Cardiac septum (tissue), 1 donor: ENCODE data around the gene SENP7. TPM values are rescaled to one million over a fixed set of nuclear protein-coding genes. Genes with fewer than 3 reads are reported as not detected.
"Not testable (repeated sequence)": the region's sequence is repeated elsewhere in the genome, so short reads cannot be mapped to it uniquely, and the experiment has no call there.

Experiments used
- DNase-seq: peaks from one replicate; pipeline ENCODE4 v3.0.0-alpha.2; 2020; ENCODE audit warnings: low spot score
- intact Hi-C: fragments of 100-400 bp; cut with DNase I; formaldehyde crosslinking; loops from one replicate; pipeline ENCODE4 v1.14.0; 2022
- total RNA-seq: library from RNA; stranded (reverse); fragmentation: NEBNext Ultra II Directional; extraction: Animal tissue kit (Norgen Biotek cat#: 25700); gene quantifications from one replicate; pipeline ENCODE4 v1.2.1, GENCODE V29; 2021
- donor health status: DM: no; HTN: no; CAD: no.

SENP7 gene
- total RNA-seq, 1 donor from 2014 or later, result 11.0 TPM

GRCh38 chr3:101466465-101467309 lies 46.3 kb downstream of the SENP7 start:
- DNase-seq, result no peak
- intact Hi-C loops, result no loop called here

DNA sequence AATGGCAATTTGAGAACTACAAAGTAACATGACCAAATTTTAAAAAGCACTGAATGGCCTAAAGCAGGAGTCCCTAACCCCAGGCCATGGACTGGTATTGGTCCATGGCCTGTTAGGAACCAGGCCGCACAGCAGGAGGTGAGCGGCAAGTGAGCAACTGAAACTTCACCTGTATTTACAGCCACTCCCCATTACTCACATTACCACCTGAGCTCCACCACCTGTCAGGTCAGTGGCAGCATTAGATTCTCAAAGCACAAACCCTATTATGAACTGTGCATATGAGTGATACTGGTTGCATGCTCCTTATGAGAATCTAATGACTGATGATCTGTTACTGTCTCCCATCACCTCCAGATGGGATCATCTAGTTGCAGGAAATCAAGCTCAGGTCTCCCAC lies 48.8 kb downstream of the SENP7 start:
- no peak for DNase-seq

GRCh38 chr3:101461451-101461850 lies 51.6 kb downstream of the SENP7 start:
- DNase-seq, result no peak
- intact Hi-C loops, result no loop called here

More for the DNA sequence above, 48.8 kb downstream of the SENP7 start:
- intact Hi-C loops, result no loop called here

- no peak for DNase-seq
- intact Hi-C loops, result no loop called here
Observed at GRCh38 chr3:101458387-101458786, 54.6 kb downstream of the SENP7 start.

DNA sequence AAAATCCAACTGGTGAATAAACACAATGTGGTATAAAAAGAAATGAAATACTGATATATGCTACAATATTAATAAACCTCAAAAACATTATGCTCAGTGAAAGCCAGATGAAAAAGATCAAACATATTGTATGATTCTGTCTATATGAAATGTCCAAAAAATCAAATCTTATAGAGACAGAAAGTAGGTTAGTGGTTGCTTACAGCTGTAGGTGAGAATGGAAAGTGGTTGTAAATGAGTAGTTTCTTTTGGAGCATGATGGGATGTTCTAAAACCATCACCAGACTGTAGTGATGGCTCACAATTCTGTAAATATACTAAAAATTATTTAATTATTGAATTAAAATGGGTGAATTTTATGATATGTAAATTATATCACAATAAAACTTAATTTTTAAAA lies 58.4 kb downstream of the SENP7 start:
- intact Hi-C loops, result no loop called here

GRCh38 chr3:101453961-101454360 lies 59.1 kb downstream of the SENP7 start:
- intact Hi-C loops, result no loop called here
- no peak for DNase-seq

More for the DNA sequence above, 58.4 kb downstream of the SENP7 start:
- no peak for DNase-seq

DNA sequence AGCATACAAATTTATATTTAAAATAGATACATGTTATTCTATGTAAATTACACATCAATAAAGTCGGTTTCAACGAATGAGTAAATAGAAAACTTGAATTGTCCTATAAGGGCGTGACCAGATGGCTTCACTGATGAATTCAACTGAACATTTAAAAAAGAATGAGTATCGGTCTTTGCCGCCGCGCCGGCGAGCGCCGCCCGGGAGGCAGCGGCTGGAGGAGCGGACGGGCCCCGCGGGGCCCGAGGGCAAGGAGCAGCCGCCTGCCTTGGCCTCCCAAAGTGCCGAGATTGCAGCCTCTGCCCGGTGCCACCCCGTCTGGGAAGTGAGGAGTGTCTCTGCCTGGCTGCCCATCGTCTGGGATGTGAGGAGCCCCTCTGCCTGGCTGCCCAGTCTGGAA lies 74.4 kb downstream of the SENP7 start:
- DNase-seq, intact Hi-C loops: not testable (repeated sequence)

DNA sequence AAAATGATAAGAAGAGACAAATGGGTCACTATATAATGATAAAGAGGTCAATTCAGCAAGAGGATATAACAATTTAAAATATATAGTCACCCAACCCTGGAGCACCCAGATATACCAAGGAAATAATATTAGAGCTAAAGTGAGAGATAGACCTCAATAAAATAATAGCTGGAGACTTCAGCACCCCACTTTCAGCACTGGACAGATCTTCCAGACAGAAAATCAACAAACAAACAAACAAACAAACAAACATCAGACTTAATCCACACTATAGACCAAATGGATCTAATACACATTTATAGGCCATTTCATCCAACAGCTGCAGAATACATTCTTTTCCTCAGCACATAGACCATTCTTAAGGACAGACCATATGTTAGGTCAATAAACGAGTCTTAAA lies 79.4 kb downstream of the SENP7 start:
- intact Hi-C loops, result no loop called here
- no peak for DNase-seq

DNA sequence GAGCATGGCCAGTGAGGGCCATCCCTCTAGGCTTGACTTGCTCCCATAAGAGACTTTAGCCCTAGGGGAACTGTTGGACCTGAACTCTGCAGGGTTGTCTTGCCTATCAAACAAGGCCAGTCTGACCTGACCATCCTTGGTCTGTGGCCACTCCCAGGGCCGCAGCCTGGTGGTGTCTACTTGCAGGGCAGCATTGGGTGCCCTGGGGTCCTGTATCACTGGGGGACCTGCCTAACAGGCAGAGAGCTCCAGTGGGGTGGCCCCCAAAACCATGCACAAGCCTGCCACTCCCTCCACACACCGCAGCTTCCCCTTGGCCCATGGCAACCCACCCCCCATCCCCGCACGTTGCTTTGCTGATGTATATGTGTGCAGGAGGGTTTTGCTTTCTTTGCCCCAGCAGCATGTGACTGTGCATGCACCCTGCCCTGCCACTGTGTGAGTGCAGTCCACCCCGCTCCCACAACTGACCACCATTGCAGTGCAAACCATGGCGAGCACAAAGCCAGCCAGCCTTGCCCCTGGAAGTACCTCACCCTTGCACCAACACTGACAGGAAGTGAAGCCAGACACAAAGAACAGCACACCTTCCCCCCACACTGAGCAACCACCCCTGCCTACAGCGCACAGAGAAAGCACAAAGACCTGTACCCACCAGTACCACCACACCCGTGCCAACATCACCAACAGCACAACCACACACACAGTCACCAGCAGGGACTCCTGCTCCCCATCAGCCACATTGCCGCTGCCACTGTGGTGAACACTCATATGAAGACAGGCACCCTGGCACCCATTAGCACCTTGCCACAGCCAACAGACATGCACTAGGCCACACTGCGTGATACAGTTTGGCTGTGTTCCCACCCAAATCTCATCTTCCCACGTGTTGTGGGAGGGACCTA lies 88.8 kb downstream of the SENP7 start:
- DNase-seq, result no peak
- intact Hi-C loops, result no loop called here

- intact Hi-C loops, result no loop called here
- no peak for DNase-seq
Observed at GRCh38 chr3:101418851-101419250, 94.2 kb downstream of the SENP7 start.

DNA sequence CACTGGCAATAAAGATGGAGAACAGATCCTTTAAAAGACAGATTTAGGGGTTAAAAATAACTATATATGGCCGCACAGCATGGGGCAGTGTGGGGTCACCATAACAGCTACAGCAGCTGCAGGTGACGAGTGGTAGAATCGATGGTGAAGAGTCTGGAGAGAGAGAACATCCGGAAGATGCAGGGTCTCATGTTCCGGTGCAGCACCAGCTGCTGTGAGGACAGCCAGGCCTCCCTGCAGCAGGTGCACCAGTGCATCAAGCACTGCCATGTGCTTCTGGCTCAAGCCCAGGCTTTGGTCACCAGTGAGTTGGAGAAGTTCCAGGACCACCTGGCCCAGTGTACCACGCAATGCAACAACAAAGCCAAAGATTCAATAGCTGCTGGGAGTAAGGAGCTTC lies 98.9 kb downstream of the SENP7 start:
- DNase-seq, result no peak
- intact Hi-C loops, result no loop called here

GRCh38 chr3:101413656-101414055 lies 99.4 kb downstream of the SENP7 start:
- intact Hi-C loops, result no loop called here
- DNase-seq, result no peak

GRCh38 chr3:101391413-101391950 lies 121.5 kb downstream of the SENP7 start:
- intact Hi-C loops, result no loop called here
- no peak for DNase-seq

DNA sequence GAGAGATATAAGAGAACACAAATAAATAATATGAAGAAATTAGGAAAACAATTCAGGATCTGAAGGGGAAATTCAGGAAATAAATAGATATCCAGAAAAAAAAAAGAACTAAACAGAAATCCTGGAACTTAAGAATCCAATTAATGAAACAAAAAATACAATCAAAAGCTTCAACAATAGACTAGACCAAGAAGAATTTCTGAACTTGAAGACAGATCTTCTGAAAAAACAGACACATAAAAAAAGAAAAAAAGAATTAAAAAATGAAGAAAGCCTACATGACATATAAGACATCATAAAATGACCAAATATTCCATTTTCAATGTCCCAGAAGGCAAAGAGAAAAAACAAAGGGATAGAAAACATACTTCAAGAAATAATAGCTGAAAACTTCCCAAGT lies 124.3 kb downstream of the SENP7 start:
- DNase-seq, result no peak
- intact Hi-C loops, result loop anchor here (10.0 kb wide), 1 partner anchor 324 kb away; no protein-coding TSS in a partner anchor

GRCh38 chr3:101387351-101387750 lies 125.7 kb downstream of the SENP7 start:
- DNase-seq, result no peak
- intact Hi-C loops, result loop anchor here (10.0 kb wide), 1 partner anchor 323 kb away; no protein-coding TSS in a partner anchor

GRCh38 chr3:101384426-101384825 lies 128.6 kb downstream of the SENP7 start:
- no peak for DNase-seq
- intact Hi-C loops, result loop anchor here (5.0 to 10.0 kb wide), 2 partner anchors 152 to 320 kb away; no protein-coding TSS in a partner anchor

- intact Hi-C loops, result loop anchor here (5.0 to 10.0 kb wide), 2 partner anchors 151 to 319 kb away; no protein-coding TSS in a partner anchor
Observed at GRCh38 chr3:101383656-101384055, 129.4 kb downstream of the SENP7 start.

DNA sequence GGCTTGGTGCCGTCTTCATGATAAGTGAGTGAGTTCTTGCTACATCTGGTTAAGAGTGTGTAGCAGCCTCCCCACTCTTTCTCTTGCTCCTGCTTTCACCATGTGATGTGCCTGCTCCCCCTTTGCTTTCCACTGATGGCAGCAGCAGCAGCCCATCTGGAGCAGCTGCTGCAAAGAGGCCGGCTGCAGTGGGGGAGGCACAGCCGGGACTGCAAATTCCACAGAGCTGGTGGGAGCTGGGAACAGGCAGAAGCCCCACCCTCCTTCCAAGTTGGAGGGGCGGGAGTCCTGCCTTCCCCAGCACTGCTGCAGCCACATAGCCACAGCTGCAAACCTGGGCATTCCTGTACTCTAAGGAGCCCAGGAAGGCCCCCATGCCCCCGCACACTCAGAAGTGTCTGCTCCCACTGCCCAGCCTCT lies 129.8 kb downstream of the SENP7 start:
- DNase-seq, result no peak
- intact Hi-C loops, result loop anchor here (5.0 to 10.0 kb wide), 2 partner anchors 151 to 318 kb away; no protein-coding TSS in a partner anchor

More at GRCh38 chr3:101383656-101384055, 129.4 kb downstream of the SENP7 start:
- no peak for DNase-seq

DNA sequence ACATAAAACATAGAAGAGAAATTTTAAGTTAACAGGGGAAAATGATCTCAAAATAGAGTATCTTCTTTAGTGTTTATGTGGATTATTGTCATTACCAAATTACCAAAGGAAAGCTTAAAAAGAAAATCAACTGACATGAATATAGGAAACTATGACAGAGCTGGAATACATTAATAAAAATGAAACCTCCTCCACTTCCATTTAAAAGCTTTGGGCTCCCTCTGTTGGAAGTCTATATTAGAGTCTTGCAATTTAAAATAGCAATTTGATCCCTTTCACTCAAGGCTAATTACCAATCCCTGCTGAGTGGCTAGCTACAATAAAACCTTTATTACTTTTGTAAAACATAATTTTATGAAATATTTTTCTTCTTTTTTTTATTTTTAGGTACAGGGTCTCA lies 131.2 kb downstream of the SENP7 start:
- intact Hi-C loops, result loop anchor here (5.0 to 10.0 kb wide), 2 partner anchors 150 to 317 kb away; no protein-coding TSS in a partner anchor
- DNase-seq, result no peak
